GM12874 (cell line): ENCODE measurements around the gene SMIM24.

Source experiments
- TF ChIP-seq, protein P1 (sequence below): IDR thresholded peaks from 2 replicates; pipeline ENCODE4 v1.5.1; 2011; ENCODE audit warnings: low read depth, mild to moderate bottlenecking, control low read depth, low read length, moderate library complexity; ENCODE audit not compliant: insufficient read depth

The SMIM24 gene

DNA sequence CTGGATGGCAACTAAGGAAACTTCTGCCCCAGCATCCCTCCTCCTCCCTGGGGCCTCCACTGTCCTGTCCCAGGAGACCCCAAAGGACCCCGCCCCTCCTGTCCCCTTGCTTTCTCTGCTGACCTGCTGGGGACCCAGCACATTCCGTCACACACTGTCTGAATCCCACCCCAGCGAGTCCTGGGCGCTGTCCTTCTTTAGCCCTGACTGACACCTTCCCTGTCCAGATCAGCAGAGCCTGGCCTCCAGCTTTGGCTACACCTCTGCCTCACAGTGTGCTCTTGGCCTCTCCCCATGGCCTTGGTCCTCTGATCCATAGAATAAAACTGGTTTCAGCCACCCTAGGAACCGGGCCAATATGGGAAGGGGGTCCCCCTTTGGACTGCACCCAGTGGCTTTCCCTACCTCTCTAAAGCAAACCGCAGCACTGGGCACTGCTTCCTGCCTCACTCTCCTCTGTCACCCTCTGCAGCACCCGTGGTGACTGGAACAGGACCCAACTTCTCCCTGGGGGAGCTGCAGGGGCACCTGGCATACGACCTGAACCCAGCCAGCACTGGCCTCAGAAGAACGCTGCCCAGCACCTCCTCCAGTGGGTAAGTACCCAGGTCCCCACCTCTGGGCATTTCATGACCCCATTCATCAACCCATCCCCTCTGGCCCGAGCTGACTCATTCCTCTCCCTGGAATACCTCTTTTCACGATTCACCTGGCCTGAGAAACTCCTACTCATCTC is 46.4 kb downstream of the SMIM24 start:
- TF ChIP-seq, protein P1, sequence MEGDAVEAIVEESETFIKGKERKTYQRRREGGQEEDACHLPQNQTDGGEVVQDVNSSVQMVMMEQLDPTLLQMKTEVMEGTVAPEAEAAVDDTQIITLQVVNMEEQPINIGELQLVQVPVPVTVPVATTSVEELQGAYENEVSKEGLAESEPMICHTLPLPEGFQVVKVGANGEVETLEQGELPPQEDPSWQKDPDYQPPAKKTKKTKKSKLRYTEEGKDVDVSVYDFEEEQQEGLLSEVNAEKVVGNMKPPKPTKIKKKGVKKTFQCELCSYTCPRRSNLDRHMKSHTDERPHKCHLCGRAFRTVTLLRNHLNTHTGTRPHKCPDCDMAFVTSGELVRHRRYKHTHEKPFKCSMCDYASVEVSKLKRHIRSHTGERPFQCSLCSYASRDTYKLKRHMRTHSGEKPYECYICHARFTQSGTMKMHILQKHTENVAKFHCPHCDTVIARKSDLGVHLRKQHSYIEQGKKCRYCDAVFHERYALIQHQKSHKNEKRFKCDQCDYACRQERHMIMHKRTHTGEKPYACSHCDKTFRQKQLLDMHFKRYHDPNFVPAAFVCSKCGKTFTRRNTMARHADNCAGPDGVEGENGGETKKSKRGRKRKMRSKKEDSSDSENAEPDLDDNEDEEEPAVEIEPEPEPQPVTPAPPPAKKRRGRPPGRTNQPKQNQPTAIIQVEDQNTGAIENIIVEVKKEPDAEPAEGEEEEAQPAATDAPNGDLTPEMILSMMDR: no peak

DNA sequence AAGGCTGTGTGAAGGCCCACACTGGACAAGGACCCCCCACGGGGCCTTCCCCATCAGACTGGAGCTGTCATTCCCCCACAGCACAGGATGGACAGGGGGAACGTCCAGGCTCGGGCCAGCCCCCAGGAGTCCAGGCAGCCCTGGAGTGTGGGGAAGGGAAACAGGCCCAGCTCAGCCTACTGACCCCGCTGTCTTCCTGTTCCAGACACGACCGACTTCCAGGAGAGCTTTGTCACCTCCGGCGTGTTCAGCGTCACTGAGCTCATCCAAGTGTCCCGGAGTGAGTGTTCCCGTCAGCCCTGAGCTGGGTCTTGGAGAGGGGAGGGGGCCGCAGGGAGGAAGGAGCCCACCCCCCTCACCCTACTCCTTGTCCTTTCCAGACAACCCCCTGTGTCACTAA is 47.0 kb downstream of the SMIM24 start:
- TF ChIP-seq, protein P1: no peak

DNA sequence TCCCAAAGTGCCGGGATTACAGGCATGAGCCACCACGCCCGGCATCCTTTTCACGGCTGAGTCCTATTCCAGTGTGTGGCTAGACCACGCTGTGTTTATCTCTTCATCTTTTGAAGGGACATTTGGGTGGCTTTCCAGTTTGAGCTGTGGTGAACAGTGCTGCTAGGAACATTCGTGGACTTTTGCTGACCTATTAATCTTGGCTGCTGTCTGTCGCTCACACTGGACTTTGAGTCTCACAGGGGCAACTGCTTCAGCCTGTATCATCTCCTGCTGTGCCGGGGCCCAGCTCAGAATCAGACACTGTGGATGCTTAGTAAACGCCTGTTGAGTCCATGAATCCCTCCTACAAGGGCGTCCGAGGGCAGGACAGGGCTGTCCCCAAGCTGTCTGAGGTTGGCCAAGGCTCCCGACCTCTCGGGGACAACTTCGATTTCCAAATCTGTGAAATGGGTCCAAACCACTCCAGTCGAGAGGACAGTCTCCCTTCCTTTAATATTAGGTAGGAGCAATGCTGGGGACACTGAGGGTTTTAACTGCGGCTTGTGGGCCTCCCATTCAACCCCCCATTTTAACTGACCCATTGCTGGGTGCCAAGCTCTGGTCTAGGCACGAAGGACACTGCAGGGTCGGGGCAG is 48.4 kb downstream of the SMIM24 start:
- TF ChIP-seq, protein P1: no peak

DNA sequence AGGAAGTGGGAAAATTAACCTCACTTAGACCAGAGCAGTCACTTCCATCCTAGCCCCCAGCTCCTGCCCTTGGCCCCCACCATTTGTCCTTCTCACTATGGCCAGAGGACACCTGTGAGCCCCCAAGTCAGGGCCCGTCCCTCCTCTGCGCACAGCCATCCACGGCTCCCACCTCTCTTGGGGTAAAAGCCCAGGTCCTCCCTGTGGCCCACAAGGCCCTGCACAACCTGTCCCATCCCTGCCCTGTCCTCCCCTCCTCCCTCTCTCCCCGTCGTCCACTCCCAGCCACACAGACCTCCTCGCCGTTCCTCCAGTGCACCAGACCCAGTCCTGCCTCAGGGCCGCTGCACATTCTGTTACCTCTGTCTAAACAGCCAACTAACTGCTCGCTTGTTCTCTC is 53.9 kb downstream of the SMIM24 start:
- TF ChIP-seq, protein P1: no peak
